K562 (cell line): ENCODE data around the gene ALG8. TPM values are rescaled to one million over a fixed set of nuclear protein-coding genes. Genes with fewer than 3 reads are reported as not detected.
A peak's percentile ranks its signal among the peaks of the same experiment; 100 is the strongest.

Experiments
- BCL6 ChIP-seq: fragments of 250-450 bp; sonication (Bioruptor Pico); IDR thresholded peaks from 2 replicates; pipeline ENCODE4 v1.4.0; 2020
- ELF2 ChIP-seq: fragments of 250-450 bp; sonication (Bioruptor Pico); IDR thresholded peaks from 2 replicates; pipeline ENCODE4 v1.5.0; 2021; ENCODE audit warnings: mild to moderate bottlenecking
- FOXA3 ChIP-seq, 2 experiments: fragments of 450-650 bp in 1 of 2; sonication (generic) in 1 of 2; formaldehyde crosslinking; IDR thresholded peaks in 1 of 2; conservative IDR thresholded peaks in 1 of 2; 2 replicates each; pipeline versions ENCODE4 v1.4.0 to v1.8.0; 2020 to 2022; ENCODE audit warnings: mild to moderate bottlenecking in 2 of 2, missing genetic modification reagents in 1 of 2
- FOXJ2 ChIP-seq: fragments of 200-800 bp; sonication (Bioruptor generic); IDR thresholded peaks from 2 replicates; pipeline ENCODE4 v1.6.1; 2016; ENCODE audit warnings: missing genetic modification characterization, missing compliant biosample characterization
- MCM5 ChIP-seq: fragments of 450-650 bp; IDR thresholded peaks from 2 replicates; pipeline ENCODE4 v1.6.1; 2016; ENCODE audit warnings: low read depth
- NCOR1 ChIP-seq: fragments of 450-650 bp; IDR thresholded peaks from 2 replicates; pipeline ENCODE4 v1.6.1; 2016; ENCODE audit warnings: mild to moderate bottlenecking, moderate library complexity
- PHB2 ChIP-seq: fragments of 450-650 bp; IDR thresholded peaks from 2 replicates; pipeline ENCODE4 v1.6.1; 2017; ENCODE audit warnings: low read depth
- POLR2A ChIP-seq: fragments of 450-650 bp; conservative IDR thresholded peaks from 2 replicates; pipeline ENCODE4 v1.6.1; 2016
- PURB ChIP-seq: sonication (generic); formaldehyde crosslinking; IDR thresholded peaks from 2 replicates; pipeline ENCODE4 v1.9.0; 2021; ENCODE audit warnings: low read depth, mild to moderate bottlenecking, missing genetic modification reagents
- XRCC3 ChIP-seq: fragments of 450-650 bp; IDR thresholded peaks from 2 replicates; pipeline ENCODE4 v1.6.1; 2017; ENCODE audit warnings: mild to moderate bottlenecking, moderate library complexity
- ZZZ3 ChIP-seq: fragments of 450-650 bp; IDR thresholded peaks from 2 replicates; pipeline ENCODE4 v1.6.1; 2016; ENCODE audit warnings: antibody characterized with exemption, mild to moderate bottlenecking, moderate library complexity
- polyA plus RNA-seq, 8 experiments: library from polyadenylated mRNA; depleted of rRNA in 4 of 8; stranded (reverse) in 5 of 8; unstranded in 3 of 8; fragments of >200 nt; fragmentation: Nextera tagmentation in 2 of 8; fragmentation: Illumina TruSeq in 1 of 8; extraction: Ambion mirVana in 2 of 8; extraction: Trizol in 1 of 8; gene quantifications; 2 replicates each; pipeline versions ENCODE4 v1.2.1 to v1.2.3, GENCODE V29; 2011 to 2014; ENCODE audit warnings: inconsistent platforms in 1 of 8, missing spikeins in 1 of 8
- total RNA-seq, 7 experiments: library from RNA; depleted of rRNA in 6 of 7; stranded (reverse); fragments of >200 nt in 6 of 7; fragmentation: Illumina TruSeq in 2 of 7; extraction: Trizol in 2 of 7; gene quantifications; 2 replicates each; pipeline versions ENCODE4 v1.2.1 to v1.2.3, GENCODE V29; 2011 to 2021; ENCODE audit warnings: low replicate concordance in 1 of 7
- TF ChIP-seq, protein P1 (sequence below): sonication (generic); formaldehyde crosslinking; IDR thresholded peaks from 2 replicates; pipeline ENCODE4 v1.8.0; 2022; ENCODE audit warnings: mild to moderate bottlenecking, missing genetic modification reagents
- TF ChIP-seq, protein P2 (sequence below): sonication (generic); IDR thresholded peaks from 2 replicates; pipeline ENCODE4 v1.6.1; 2016
- TF ChIP-seq, protein P3 (sequence below): fragments of 250-450 bp; sonication (Bioruptor Pico); IDR thresholded peaks from 2 replicates; pipeline ENCODE4 v1.8.0; 2021; ENCODE audit warnings: mild to moderate bottlenecking, moderate library complexity
- TF ChIP-seq, protein P4 (sequence below): fragments of 250-450 bp; sonication (Bioruptor Pico); IDR thresholded peaks from 2 replicates; pipeline ENCODE4 v1.8.0; 2022; ENCODE audit warnings: inconsistent platforms, mild to moderate bottlenecking, moderate library complexity, borderline replicate concordance
- TF ChIP-seq, protein P5 (sequence below): fragments of 250-450 bp; sonication (Bioruptor Pico); IDR thresholded peaks from 2 replicates; pipeline ENCODE4 v1.9.0; 2021; ENCODE audit warnings: mild to moderate bottlenecking
- TF ChIP-seq, protein P6 (sequence below): fragments of 250-450 bp; sonication (Bioruptor Pico); IDR thresholded peaks from 2 replicates; pipeline ENCODE4 v1.4.0; 2020; ENCODE audit warnings: borderline replicate concordance

The ALG8 gene
- total and polyA plus RNA-seq, 9 of the 15 experiments (the other 6 are each of a cell fraction or from before 2014, with no cell fraction given) = 59.3 to 189 (median 106) TPM

DNA sequence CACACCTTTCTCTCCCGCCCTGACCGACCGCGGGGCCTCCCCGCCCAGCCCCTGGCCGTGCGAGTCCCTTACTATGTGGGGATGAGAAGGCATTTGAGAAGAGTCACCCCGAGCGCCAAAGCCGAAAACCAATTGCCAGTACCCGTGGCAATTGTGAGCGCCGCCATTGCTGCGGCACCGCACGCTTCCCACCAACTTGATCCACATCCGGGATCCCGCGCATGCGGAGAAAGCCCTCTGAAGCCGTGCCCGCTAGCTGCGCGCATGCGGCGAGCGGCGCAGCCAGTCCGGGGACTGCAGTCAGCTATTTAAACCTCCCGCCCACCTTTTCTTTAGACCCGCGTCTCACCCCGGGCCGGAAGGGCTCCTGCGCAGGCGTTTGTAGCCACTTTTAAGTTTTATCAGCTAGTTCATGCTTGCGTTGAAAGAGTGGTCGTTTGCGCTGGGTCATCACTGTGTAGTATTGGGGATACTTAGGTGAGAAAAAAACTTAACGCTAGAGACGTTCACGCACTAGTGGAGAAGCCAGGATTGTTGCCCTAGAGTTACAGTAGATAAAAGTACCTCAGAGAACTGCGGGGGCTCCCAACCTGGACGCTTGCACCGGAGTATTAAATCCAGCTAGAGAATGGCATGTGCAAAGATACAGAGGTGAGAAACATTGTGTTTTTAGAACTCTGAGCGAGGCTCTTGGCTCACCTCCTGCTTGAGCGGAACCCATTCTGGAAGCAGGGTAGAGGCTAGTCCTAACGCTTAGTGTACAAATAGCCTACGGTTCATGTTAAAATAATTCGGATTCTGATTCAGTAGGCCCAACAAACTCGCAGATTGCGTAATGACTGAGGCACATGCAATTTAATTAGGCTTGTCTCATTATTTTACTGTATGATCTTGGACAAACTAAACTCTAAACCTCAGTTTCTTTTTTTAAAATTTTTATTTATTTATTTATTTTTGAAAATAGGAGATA, at the start of gene ALG8 (continued):
- TF ChIP-seq, protein P1, sequence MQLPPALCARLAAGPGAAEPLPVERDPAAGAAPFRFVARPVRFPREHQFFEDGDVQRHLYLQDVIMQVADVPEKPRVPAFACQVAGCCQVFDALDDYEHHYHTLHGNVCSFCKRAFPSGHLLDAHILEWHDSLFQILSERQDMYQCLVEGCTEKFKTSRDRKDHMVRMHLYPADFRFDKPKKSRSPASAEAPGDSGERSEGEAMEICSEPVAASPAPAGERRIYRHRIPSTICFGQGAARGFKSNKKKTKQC (CRISPR knock-in tag) = peak; percentile 57
- TF ChIP-seq POLR2A = peak; percentile 94
- no peak; a peak in 1 of 4 replicates for TF ChIP-seq FOXA3 (CRISPR knock-in tag; conservative IDR thresholded peaks at IDR 0.05 in 1 of 2, IDR thresholded peaks at IDR 0.05 in 1 of 2)
- peak; percentile 49; the same call in 1 of the 2 replicates for TF ChIP-seq NCOR1
- TF ChIP-seq PURB = no peak
- TF ChIP-seq, protein P2, sequence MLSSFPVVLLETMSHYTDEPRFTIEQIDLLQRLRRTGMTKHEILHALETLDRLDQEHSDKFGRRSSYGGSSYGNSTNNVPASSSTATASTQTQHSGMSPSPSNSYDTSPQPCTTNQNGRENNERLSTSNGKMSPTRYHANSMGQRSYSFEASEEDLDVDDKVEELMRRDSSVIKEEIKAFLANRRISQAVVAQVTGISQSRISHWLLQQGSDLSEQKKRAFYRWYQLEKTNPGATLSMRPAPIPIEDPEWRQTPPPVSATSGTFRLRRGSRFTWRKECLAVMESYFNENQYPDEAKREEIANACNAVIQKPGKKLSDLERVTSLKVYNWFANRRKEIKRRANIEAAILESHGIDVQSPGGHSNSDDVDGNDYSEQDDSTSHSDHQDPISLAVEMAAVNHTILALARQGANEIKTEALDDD = peak; percentile 57; the same call in 1 of the 2 replicates
- no peak for TF ChIP-seq XRCC3
- TF ChIP-seq, protein P3, sequence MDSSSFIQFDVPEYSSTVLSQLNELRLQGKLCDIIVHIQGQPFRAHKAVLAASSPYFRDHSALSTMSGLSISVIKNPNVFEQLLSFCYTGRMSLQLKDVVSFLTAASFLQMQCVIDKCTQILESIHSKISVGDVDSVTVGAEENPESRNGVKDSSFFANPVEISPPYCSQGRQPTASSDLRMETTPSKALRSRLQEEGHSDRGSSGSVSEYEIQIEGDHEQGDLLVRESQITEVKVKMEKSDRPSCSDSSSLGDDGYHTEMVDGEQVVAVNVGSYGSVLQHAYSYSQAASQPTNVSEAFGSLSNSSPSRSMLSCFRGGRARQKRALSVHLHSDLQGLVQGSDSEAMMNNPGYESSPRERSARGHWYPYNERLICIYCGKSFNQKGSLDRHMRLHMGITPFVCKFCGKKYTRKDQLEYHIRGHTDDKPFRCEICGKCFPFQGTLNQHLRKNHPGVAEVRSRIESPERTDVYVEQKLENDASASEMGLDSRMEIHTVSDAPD (CRISPR knock-in tag) = no peak
- TF ChIP-seq, protein P4, sequence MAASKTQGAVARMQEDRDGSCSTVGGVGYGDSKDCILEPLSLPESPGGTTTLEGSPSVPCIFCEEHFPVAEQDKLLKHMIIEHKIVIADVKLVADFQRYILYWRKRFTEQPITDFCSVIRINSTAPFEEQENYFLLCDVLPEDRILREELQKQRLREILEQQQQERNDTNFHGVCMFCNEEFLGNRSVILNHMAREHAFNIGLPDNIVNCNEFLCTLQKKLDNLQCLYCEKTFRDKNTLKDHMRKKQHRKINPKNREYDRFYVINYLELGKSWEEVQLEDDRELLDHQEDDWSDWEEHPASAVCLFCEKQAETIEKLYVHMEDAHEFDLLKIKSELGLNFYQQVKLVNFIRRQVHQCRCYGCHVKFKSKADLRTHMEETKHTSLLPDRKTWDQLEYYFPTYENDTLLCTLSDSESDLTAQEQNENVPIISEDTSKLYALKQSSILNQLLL (CRISPR knock-in tag) = no peak
- TF ChIP-seq MCM5 = no peak
- TF ChIP-seq, protein P5, sequence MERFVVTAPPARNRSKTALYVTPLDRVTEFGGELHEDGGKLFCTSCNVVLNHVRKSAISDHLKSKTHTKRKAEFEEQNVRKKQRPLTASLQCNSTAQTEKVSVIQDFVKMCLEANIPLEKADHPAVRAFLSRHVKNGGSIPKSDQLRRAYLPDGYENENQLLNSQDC (CRISPR knock-in tag) = no peak
- TF ChIP-seq, protein P6, sequence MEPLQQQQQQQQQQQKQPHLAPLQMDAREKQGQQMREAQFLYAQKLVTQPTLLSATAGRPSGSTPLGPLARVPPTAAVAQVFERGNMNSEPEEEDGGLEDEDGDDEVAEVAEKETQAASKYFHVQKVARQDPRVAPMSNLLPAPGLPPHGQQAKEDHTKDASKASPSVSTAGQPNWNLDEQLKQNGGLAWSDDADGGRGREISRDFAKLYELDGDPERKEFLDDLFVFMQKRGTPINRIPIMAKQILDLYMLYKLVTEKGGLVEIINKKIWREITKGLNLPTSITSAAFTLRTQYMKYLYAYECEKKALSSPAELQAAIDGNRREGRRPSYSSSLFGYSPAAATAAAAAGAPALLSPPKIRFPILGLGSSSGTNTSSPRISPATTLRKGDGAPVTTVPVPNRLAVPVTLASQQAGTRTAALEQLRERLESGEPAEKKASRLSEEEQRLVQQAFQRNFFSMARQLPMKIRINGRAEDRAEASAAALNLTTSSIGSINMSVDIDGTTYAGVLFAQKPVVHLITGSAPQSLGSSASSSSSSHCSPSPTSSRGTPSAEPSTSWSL (CRISPR knock-in tag) = no peak
- no peak for TF ChIP-seq ZZZ3
- no peak for TF ChIP-seq FOXJ2 (tag)
- no peak for TF ChIP-seq BCL6 (CRISPR knock-in tag)
- TF ChIP-seq ELF2 (CRISPR knock-in tag) = peak; percentile 95
- no peak for TF ChIP-seq PHB2
